HepG2 (cell line): ENCODE data around the gene CHRNB1. TPM values are rescaled to one million over a fixed set of nuclear protein-coding genes. Genes with fewer than 3 reads are reported as not detected.

ENCODE experiments used
- ATAC-seq: fragments of 200-7000 bp; cut with Tn5 transposase; 3 replicates; pipeline ENCODE4 v1.9.1; 2020; ENCODE audit warnings: mild to moderate bottlenecking, moderate library complexity
- BruUV-seq: library from RNA; stranded (reverse); fragments of 400-500 nt; replicated peaks from 2 replicates; lab custom pipeline; 2021; lab: Mats Ljungman, UMichigan
- CTCF ChIA-PET: fragments of 300-600 bp; formaldehyde crosslinking; extraction: SDS; loops from one replicate; lab custom pipeline; 2021; ENCODE audit warnings: low total read pairs, inconsistent platforms, low intra/inter-chr PET ratio; lab: Yijun Ruan, JAX
- POLR2A ChIA-PET: fragments of 350-600 bp; sonication (Branson Sonifier 250); formaldehyde crosslinking; loops from one replicate; lab custom pipeline; 2020; ENCODE audit warnings: antibody characterized with exemption, inconsistent platforms; lab: Yijun Ruan, JAX
- DNase-seq: peaks from one replicate; pipeline ENCODE4 v3.0.0-alpha.2; 2015; ENCODE audit warnings: low spot score
- FAIRE-seq: peaks from 3 replicates; lab custom pipeline; 2011; peaks lifted over from hg19 to GRCh38; lab: Jason Lieb, UNC
- H2AFZ ChIP-seq: one replicate; pipeline ENCODE4 v1.6.1; 2011; ENCODE audit warnings: low read length, inconsistent platforms
- H3K27ac ChIP-seq: fragments of 300-600 bp; 3 replicates; pipeline ENCODE4 v1.8.0; 2011; ENCODE audit warnings: mixed run types, mild to moderate bottlenecking, mixed read lengths, low read length, inconsistent platforms; ENCODE audit not compliant: insufficient read depth; ENCODE audit errors: extremely low read length
- H3K27me3 ChIP-seq, 2 experiments: fragments of 200-600 bp in 1 of 2; 2 replicates in 1 of 2; 3 replicates in 1 of 2; pipeline versions ENCODE4 v1.6.0 to v1.8.0; 2011; ENCODE audit warnings: low read length in 2 of 2, mild to moderate bottlenecking in 2 of 2, moderate library complexity in 2 of 2, inconsistent platforms in 1 of 2; ENCODE audit not compliant: insufficient read depth in 2 of 2, control insufficient read depth in 1 of 2
- H3K36me3 ChIP-seq, 2 experiments: fragments of 200-600 bp in 1 of 2; replicated peaks in 1 of 2; 2 replicates in 1 of 2; 3 replicates in 1 of 2; pipeline versions ENCODE4 v1.5.1 to v1.8.0; 2011; ENCODE audit warnings: low read length in 2 of 2, inconsistent platforms in 1 of 2; ENCODE audit not compliant: insufficient read depth in 2 of 2, control insufficient read depth in 1 of 2
- H3K4me1 ChIP-seq: 2 replicates; pipeline ENCODE4 v1.5.1; 2012; ENCODE audit warnings: low read length, inconsistent platforms; ENCODE audit not compliant: insufficient read depth
- H3K4me2 ChIP-seq: 2 replicates; pipeline ENCODE4 v1.6.0; 2011; ENCODE audit warnings: low read depth, low read length, inconsistent platforms
- H3K4me3 ChIP-seq, 3 experiments: fragments of 200-600 bp in 1 of 3; sonication (generic), shearing (Covaris generic) in 1 of 3; replicated peaks in 1 of 3; 2 replicates each; pipeline ENCODE4 v1.5.1; 2011 to 2016; ENCODE audit warnings: low read length in 3 of 3, inconsistent platforms in 2 of 3, low read depth in 2 of 3, mild to moderate bottlenecking in 2 of 3, control low read depth in 1 of 3, mixed read lengths in 1 of 3; ENCODE audit not compliant: insufficient read depth in 1 of 3
- H3K79me2 ChIP-seq: one replicate; pipeline ENCODE4 v1.6.1; 2011; ENCODE audit warnings: low read length, inconsistent platforms; ENCODE audit not compliant: insufficient read depth
- H3K9ac ChIP-seq: 2 replicates; pipeline ENCODE4 v1.6.0; 2011; ENCODE audit warnings: mild to moderate bottlenecking, low read depth, low read length, inconsistent platforms; ENCODE audit not compliant: insufficient read depth
- H3K9me3 ChIP-seq: 2 replicates; pipeline ENCODE4 v1.5.1; 2012; ENCODE audit warnings: mild to moderate bottlenecking, low read length
- H4K20me1 ChIP-seq: 2 replicates; pipeline ENCODE4 v1.6.0; 2011; ENCODE audit warnings: inconsistent platforms, mild to moderate bottlenecking, low read length, moderate library complexity; ENCODE audit not compliant: insufficient read depth
- ARNT2 ChIP-seq: sonication (generic); formaldehyde crosslinking; IDR thresholded peaks from 2 replicates; pipeline ENCODE4 v1.8.0; 2022; ENCODE audit warnings: mild to moderate bottlenecking, low read depth, missing genetic modification reagents, moderate library complexity
- ATRX ChIP-seq: sonication (generic); formaldehyde crosslinking; IDR thresholded peaks from 2 replicates; pipeline ENCODE4 v1.4.0; 2020; ENCODE audit warnings: missing genetic modification reagents, borderline replicate concordance
- ETV5 ChIP-seq: IDR thresholded peaks from 2 replicates; pipeline ENCODE4 v1.6.1; 2018; ENCODE audit warnings: missing biosample characterization, missing genetic modification reagents, inconsistent platforms, borderline replicate concordance
- GFI1 ChIP-seq: sonication (generic); formaldehyde crosslinking; IDR thresholded peaks from 2 replicates; pipeline ENCODE4 v1.5.0; 2020; ENCODE audit warnings: missing genetic modification reagents, mild to moderate bottlenecking, borderline replicate concordance
- HNF4A ChIP-seq: sonication (generic); formaldehyde crosslinking; IDR thresholded peaks from 2 replicates; pipeline ENCODE4 v1.4.0; 2020; ENCODE audit warnings: missing genetic modification reagents
- MAF1 ChIP-seq: sonication (generic); formaldehyde crosslinking; IDR thresholded peaks from 2 replicates; pipeline ENCODE4 v1.5.0; 2020; ENCODE audit warnings: missing genetic modification reagents, borderline replicate concordance
- NAIF1 ChIP-seq: sonication (generic); formaldehyde crosslinking; IDR thresholded peaks from 2 replicates; pipeline ENCODE4 v1.5.0; 2020; ENCODE audit warnings: mild to moderate bottlenecking, missing genetic modification reagents, borderline replicate concordance
- PCBP1 ChIP-seq: fragments of 200-400 bp; formaldehyde crosslinking; IDR thresholded peaks from 2 replicates; pipeline ENCODE4 v1.6.1; 2017; ENCODE audit warnings: mild to moderate bottlenecking, low read depth, low read length, borderline replicate concordance
- POLR2AphosphoS5 ChIP-seq: IDR thresholded peaks from 2 replicates; pipeline ENCODE4 v1.6.1; 2012; ENCODE audit warnings: low read depth, low read length
- SMARCC2 ChIP-seq: fragments of 450-650 bp; IDR thresholded peaks from 2 replicates; pipeline ENCODE4 v1.6.1; 2017; ENCODE audit warnings: antibody characterized with exemption, mild to moderate bottlenecking
- SP5 ChIP-seq: IDR thresholded peaks from 2 replicates; pipeline ENCODE4 v1.6.1; 2016; ENCODE audit warnings: low read depth, borderline replicate concordance
- TFDP2 ChIP-seq: sonication (generic); formaldehyde crosslinking; IDR thresholded peaks from 2 replicates; pipeline ENCODE4 v1.4.0; 2020; ENCODE audit warnings: missing genetic modification reagents
- ZBTB43 ChIP-seq: sonication (generic); formaldehyde crosslinking; conservative IDR thresholded peaks from 2 replicates; pipeline ENCODE4 v1.4.0; 2020; ENCODE audit warnings: missing genetic modification reagents
- ZNF263 ChIP-seq: sonication (generic); formaldehyde crosslinking; IDR thresholded peaks from 2 replicates; pipeline ENCODE4 v1.4.0; 2020; ENCODE audit warnings: missing genetic modification reagents
- ZNF512B ChIP-seq: sonication (generic); formaldehyde crosslinking; IDR thresholded peaks from 2 replicates; pipeline ENCODE4 v1.5.1; 2020; ENCODE audit warnings: missing genetic modification reagents, mild to moderate bottlenecking, borderline replicate concordance
- ZNF747 ChIP-seq: sonication (generic); formaldehyde crosslinking; IDR thresholded peaks from 2 replicates; pipeline ENCODE4 v1.8.1; 2023; ENCODE audit warnings: missing genetic modification reagents, mild to moderate bottlenecking, borderline replicate concordance
- ZNF761 ChIP-seq: sonication (generic); formaldehyde crosslinking; conservative IDR thresholded peaks from 2 replicates; pipeline ENCODE4 v1.4.0; 2020; ENCODE audit warnings: mild to moderate bottlenecking, missing genetic modification reagents
- WGBS: methylation state at CpG from one replicate; pipeline ENCODE4 v1.1.6; 2017; ENCODE audit warnings: low lambda C conversion rate; 5-methylcytosine and 5-hydroxymethylcytosine counted together
- in situ Hi-C: cut with HindIII; loops from 2 replicates; pipeline ENCODE4 v1.10.0; 2017; ENCODE audit warnings: low pct_unique_long_range_greater_than_20kb; ENCODE audit not compliant: extremely low pct_ligation_motif_present
- intact Hi-C: fragments of 100-400 bp; cut with micrococcal nuclease; formaldehyde crosslinking; loops from one replicate; pipeline ENCODE4 v1.10.0; 2022; ENCODE audit not compliant: unreplicated experiment
- polyA plus RNA-seq, 8 experiments: library from polyadenylated mRNA; depleted of rRNA in 3 of 8; stranded (reverse) in 7 of 8; unstranded in 1 of 8; fragments of >200 nt; fragmentation: Illumina TruSeq in 4 of 8; extraction: Trizol in 4 of 8; gene quantifications; 2 replicates each; pipeline versions ENCODE4 v1.2.1 to v1.2.3, GENCODE V29; 2011 to 2016; ENCODE audit warnings: low read depth in 4 of 8, missing spikeins in 1 of 8, mixed read lengths in 1 of 8; ENCODE audit not compliant: insufficient read depth in 1 of 8
- total RNA-seq, 5 experiments: library from RNA; depleted of rRNA; stranded (reverse); fragments of >200 nt; fragmentation: Illumina TruSeq; extraction: Trizol; gene quantifications; 2 replicates each; pipeline ENCODE4 v1.2.3, GENCODE V29; 2016; ENCODE audit warnings: low read depth in 1 of 5

The CHRNB1 gene
- total and polyA plus RNA-seq, 2 of the 13 experiments (the other 11 are each of a cell fraction or from before 2014, with no cell fraction given): 5.4 to 33.7 TPM

- TF ChIP-seq ZNF761 (CRISPR knock-in tag) (peak; percentile 93; the same call in 1 of the 2 replicates), NAIF1 (0 out of 2 replicates have a peak, but pooled peaks have one; percentile 55)
Observed at GRCh38 chr17:7403727-7403976, 41.2 kb upstream of the CHRNB1 start (continued).

- in situ Hi-C loops (no loop called here), intact Hi-C loops (loop anchor here (1.0 to 5.0 kb wide), 3 partner anchors 31 to 78 kb away; partner anchors contain the start of genes POLR2A, SLC35G6, TMEM102 and TMEM95)
- peak within 1 kb of the TSS; percentile 99 for H3K27ac ChIP-seq
- peaks cover 18% of the 10 kb centered on the region for H3K4me1 ChIP-seq
- H3K9me3 ChIP-seq: no peaks in the 10 kb centered on the region
- DNase-seq (peak; percentile 98), FAIRE-seq (peak; percentile 97), ATAC-seq (peak; percentile 95)
- H3K4me3 ChIP-seq: peak within 1 kb of the TSS; percentile 76 to 95 (median 80)
- peak within 1 kb of the TSS; percentile 100 for H3K4me2 ChIP-seq
- no peaks in the 10 kb centered on the region; a peak in 2 of 5 replicates for H3K27me3 ChIP-seq
- no TSS peak for BruUV-seq
- H3K9ac ChIP-seq: peak within 1 kb of the TSS; percentile 90
- no peak within 1 kb of the TSS for H2AFZ ChIP-seq
- POLR2A ChIA-PET: interaction anchor here (0.6 to 3.3 kb wide), 50 partner anchors 8 to 978 kb away, joined by 3 to 76 read pairs (median 4); partner anchors contain the start of genes ASGR2, CD68, CHRNB1 and DVL2
- CTCF ChIA-PET: no interaction called here
- 2% methylated on average over 22 of the region's 49 CpGs for WGBS
- H4K20me1 ChIP-seq: no peaks in the 10 kb centered on the region
- no peaks in the 10 kb centered on the region for H3K36me3 ChIP-seq
- H3K79me2 ChIP-seq: peaks cover 4% of the 10 kb centered on the region
- 0 out of 2 replicates have a peak, but pooled peaks have one; percentile 28 for TF ChIP-seq ZBTB43 (CRISPR knock-in tag)
- TF ChIP-seq SP5 (CRISPR knock-in tag): 0 out of 2 replicates have a peak, but pooled peaks have one; percentile 6
- peak; percentile 46; the same call in 1 of the 2 replicates for TF ChIP-seq GFI1 (CRISPR knock-in tag)
- no peak for TF ChIP-seq ZNF512B (CRISPR knock-in tag)
- peak; percentile 94 for TF ChIP-seq POLR2AphosphoS5
- peak; percentile 36 for TF ChIP-seq HNF4A (CRISPR knock-in tag)
- TF ChIP-seq TFDP2 (CRISPR knock-in tag): peak; percentile 71
- peak; percentile 77; the same call in 1 of the 2 replicates for TF ChIP-seq PCBP1
- TF ChIP-seq ETV5: no peak
- TF ChIP-seq MAF1: 0 out of 2 replicates have a peak, but pooled peaks have one; percentile 33
- no peak for TF ChIP-seq ATRX (CRISPR knock-in tag)
- no peak; the same call in 1 of the 2 replicates for TF ChIP-seq ARNT2 (CRISPR knock-in tag)
- TF ChIP-seq ZNF747 (CRISPR knock-in tag): 0 out of 2 replicates have a peak, but pooled peaks have one; percentile 24
- peak; percentile 57; the same call in 1 of the 2 replicates for TF ChIP-seq ZNF263 (CRISPR knock-in tag)
- no peak for TF ChIP-seq SMARCC2
Observed at GRCh38 chr17:7403977-7404736, 40.7 kb upstream of the CHRNB1 start, which contains the start of gene TMEM256. Gene TMEM256, minus strand, starts transcription at chr17:7404097. Its CDS starts 13 bp downstream, at chr17:7404084.
